Tibial artery (tissue), 4 donors: ENCODE measurements around the gene PTPN20.
A peak's percentile ranks its signal among the peaks of the same experiment; 100 is the strongest.

Experiments
- DNase-seq, 2 donors: peaks; one replicate each; pipeline ENCODE4 v3.0.0-alpha.2; 2019
- H3K27ac ChIP-seq, 2 donors: fragments of 200-600 bp; sonication (generic) in 1 of 2; 1 replicate in 1 of 2; 2 replicates in 1 of 2; pipeline ENCODE4 v1.5.1; 2018 to 2019; ENCODE audit warnings: mild to moderate bottlenecking in 1 of 2
- H3K27me3 ChIP-seq, 2 donors: fragments of 200-600 bp; sonication (generic) in 1 of 2; one replicate each; pipeline versions ENCODE4 v1.5.1 to v1.6.0; 2016 to 2019
- H3K36me3 ChIP-seq, 3 donors: fragments of 200-600 bp; sonication (generic) in 2 of 3; one replicate each; pipeline ENCODE4 v1.5.1; 2016 to 2019; ENCODE audit warnings: mild to moderate bottlenecking in 2 of 3
- H3K4me1 ChIP-seq, 4 donors: fragments of 200-600 bp; sonication (generic) in 2 of 4; 1 replicate in 3 of 4; 2 replicates in 1 of 4; pipeline ENCODE4 v1.5.1; 2016 to 2019
- H3K4me3 ChIP-seq, 2 donors: fragments of 200-600 bp; sonication (generic) in 1 of 2; 1 replicate in 1 of 2; 2 replicates in 1 of 2; pipeline ENCODE4 v1.5.1; 2018 to 2019; ENCODE audit warnings: mild to moderate bottlenecking in 2 of 2
- H3K9me3 ChIP-seq, 3 donors: fragments of 200-600 bp; sonication (generic) in 1 of 3; one replicate each; pipeline ENCODE4 v1.5.1; 2016 to 2019
- CTCF ChIP-seq, 2 experiments: fragments of 200-600 bp in 1 of 2; fragments of 450-650 bp in 1 of 2; IDR thresholded peaks; one replicate each; pipeline ENCODE4 v1.5.1; 2017 to 2019; ENCODE audit warnings: antibody characterized with exemption in 2 of 2, mild to moderate bottlenecking in 1 of 2, moderate library complexity in 1 of 2
- intact Hi-C: fragments of 100-400 bp; cut with DNase I; formaldehyde crosslinking; loops from one replicate; pipeline ENCODE4 v1.15.0; 2023; ENCODE audit warnings: low total_unique reads

PTPN20 gene

GRCh38 chr10:46992803-46993561, 81.8 kb downstream of the PTPN20 start:
- TF ChIP-seq CTCF (IDR thresholded peaks at IDR 0.05): peak; percentile 6 to 16
- peak in 1 of 2 donors; percentile 62 for DNase-seq
- Histone ChIP-seq H3K9me3 (no peaks in the 10 kb centered on the region), H3K4me3 (no peak overlapping the region), H3K4me1 (peaks cover 0 to 6% (median 0%) of the 10 kb centered on the region in 4 donors), H3K27me3 (no peaks in the 10 kb centered on the region), H3K27ac (no peak overlapping the region), H3K36me3 (no peaks in the 10 kb centered on the region)
- intact Hi-C loops: no loop called here

GRCh38 chr10:46995234-46995633, 84.0 kb downstream of the PTPN20 start:
- DNase-seq: no peak
- Histone ChIP-seq H3K4me3 (no peak overlapping the region), H3K27ac (no peak overlapping the region), H3K9me3 (no peaks in the 10 kb centered on the region), H3K27me3 (no peaks in the 10 kb centered on the region), H3K4me1 (peaks cover 0 to 6% (median 0%) of the 10 kb centered on the region in 4 donors), H3K36me3 (no peaks in the 10 kb centered on the region)
- intact Hi-C loops: no loop called here
- TF ChIP-seq CTCF (IDR thresholded peaks at IDR 0.05): no peak

- H3K36me3 ChIP-seq: no peaks in the 10 kb centered on the region
- H3K4me3 ChIP-seq: no peak overlapping the region
- no peaks in the 10 kb centered on the region for H3K27me3 ChIP-seq
- intact Hi-C loops: no loop called here
- peaks cover 0 to 2% (median 0%) of the 10 kb centered on the region in 4 donors for H3K4me1 ChIP-seq
- no peak for TF ChIP-seq CTCF (IDR thresholded peaks at IDR 0.05)
- H3K9me3 ChIP-seq: no peaks in the 10 kb centered on the region
- DNase-seq: no peak
- no peak overlapping the region for H3K27ac ChIP-seq
Observed at GRCh38 chr10:46998192-46998591, 87.0 kb downstream of the PTPN20 start.

GRCh38 chr10:46998595-46998994, 87.4 kb downstream of the PTPN20 start:
- no peaks in the 10 kb centered on the region for H3K9me3 ChIP-seq
- intact Hi-C loops: no loop called here
- no peak for TF ChIP-seq CTCF (IDR thresholded peaks at IDR 0.05)

GRCh38 chr10:46999217-46999616, 88.0 kb downstream of the PTPN20 start:
- H3K27ac ChIP-seq: no peak overlapping the region
- DNase-seq: no peak
- no peak for TF ChIP-seq CTCF (IDR thresholded peaks at IDR 0.05)
- no peaks in the 10 kb centered on the region for H3K27me3 ChIP-seq
- H3K4me3 ChIP-seq: no peak overlapping the region
- H3K36me3 ChIP-seq: no peaks in the 10 kb centered on the region
- H3K4me1 ChIP-seq: no peaks in the 10 kb centered on the region
- intact Hi-C loops: no loop called here
- H3K9me3 ChIP-seq: no peaks in the 10 kb centered on the region

More at GRCh38 chr10:46998595-46998994, 87.4 kb downstream of the PTPN20 start:
- no peaks in the 10 kb centered on the region for H3K4me1 ChIP-seq
- H3K4me3 ChIP-seq: no peak overlapping the region
- no peaks in the 10 kb centered on the region for H3K36me3 ChIP-seq
- no peaks in the 10 kb centered on the region for H3K27me3 ChIP-seq
- no peak overlapping the region for H3K27ac ChIP-seq
- DNase-seq: no peak
